ENCODE results near the gene CDC14A.

DNA sequence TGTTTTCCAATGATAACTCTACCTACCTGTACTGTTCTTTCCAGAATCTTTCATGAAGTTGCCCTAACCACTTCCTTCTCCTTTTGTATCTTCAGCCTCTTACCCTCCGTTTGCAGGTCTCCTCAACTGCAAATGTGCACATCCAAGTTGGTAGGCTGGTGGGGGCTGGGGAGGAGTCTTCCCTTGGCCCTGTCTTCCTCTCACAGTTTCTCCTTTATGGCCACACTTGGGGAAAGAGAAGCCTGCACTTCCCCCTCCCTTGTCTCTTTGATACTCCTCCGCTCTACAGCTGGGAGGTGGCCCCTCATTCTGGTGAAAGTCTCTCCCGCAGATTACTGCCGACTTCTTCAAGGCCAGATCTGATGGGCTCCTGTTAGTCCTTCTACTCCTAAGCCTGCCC, 158.8 kb downstream of the CDC14A start:
- TF ChIP-seq EZH2 (IDR thresholded peaks at IDR 0.05; ENCODE audit: borderline replicate concordance, low read length) = no peak
- TF ChIP-seq, protein P1, sequence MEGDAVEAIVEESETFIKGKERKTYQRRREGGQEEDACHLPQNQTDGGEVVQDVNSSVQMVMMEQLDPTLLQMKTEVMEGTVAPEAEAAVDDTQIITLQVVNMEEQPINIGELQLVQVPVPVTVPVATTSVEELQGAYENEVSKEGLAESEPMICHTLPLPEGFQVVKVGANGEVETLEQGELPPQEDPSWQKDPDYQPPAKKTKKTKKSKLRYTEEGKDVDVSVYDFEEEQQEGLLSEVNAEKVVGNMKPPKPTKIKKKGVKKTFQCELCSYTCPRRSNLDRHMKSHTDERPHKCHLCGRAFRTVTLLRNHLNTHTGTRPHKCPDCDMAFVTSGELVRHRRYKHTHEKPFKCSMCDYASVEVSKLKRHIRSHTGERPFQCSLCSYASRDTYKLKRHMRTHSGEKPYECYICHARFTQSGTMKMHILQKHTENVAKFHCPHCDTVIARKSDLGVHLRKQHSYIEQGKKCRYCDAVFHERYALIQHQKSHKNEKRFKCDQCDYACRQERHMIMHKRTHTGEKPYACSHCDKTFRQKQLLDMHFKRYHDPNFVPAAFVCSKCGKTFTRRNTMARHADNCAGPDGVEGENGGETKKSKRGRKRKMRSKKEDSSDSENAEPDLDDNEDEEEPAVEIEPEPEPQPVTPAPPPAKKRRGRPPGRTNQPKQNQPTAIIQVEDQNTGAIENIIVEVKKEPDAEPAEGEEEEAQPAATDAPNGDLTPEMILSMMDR (IDR thresholded peaks at IDR 0.05; ENCODE audit: low read length) = no peak
